Right renal pelvis (tissue), 4 donors: Measurements from ENCODE around the gene DVL3. TPM values are rescaled to one million over a fixed set of nuclear protein-coding genes. Genes with fewer than 3 reads are reported as not detected.

Experiments
- DNase-seq, 4 donors: peaks; one replicate each; pipeline ENCODE4 v3.0.0-alpha.2; 2013; ENCODE audit warnings: low read depth in 4 of 4, low spot score in 3 of 4, missing footprints in 1 of 4
- polyA plus RNA-seq, 4 donors: library from polyadenylated mRNA; unstranded; fragments of 120-200 nt; gene quantifications; one replicate each; pipeline ENCODE4 v1.2.1, GENCODE V29; 2013; ENCODE audit not compliant: insufficient read length in 4 of 4

The DVL3 gene
- polyA plus RNA-seq, 4 donors = 70.0 to 81.5 (median 77.2) TPM

DNA sequence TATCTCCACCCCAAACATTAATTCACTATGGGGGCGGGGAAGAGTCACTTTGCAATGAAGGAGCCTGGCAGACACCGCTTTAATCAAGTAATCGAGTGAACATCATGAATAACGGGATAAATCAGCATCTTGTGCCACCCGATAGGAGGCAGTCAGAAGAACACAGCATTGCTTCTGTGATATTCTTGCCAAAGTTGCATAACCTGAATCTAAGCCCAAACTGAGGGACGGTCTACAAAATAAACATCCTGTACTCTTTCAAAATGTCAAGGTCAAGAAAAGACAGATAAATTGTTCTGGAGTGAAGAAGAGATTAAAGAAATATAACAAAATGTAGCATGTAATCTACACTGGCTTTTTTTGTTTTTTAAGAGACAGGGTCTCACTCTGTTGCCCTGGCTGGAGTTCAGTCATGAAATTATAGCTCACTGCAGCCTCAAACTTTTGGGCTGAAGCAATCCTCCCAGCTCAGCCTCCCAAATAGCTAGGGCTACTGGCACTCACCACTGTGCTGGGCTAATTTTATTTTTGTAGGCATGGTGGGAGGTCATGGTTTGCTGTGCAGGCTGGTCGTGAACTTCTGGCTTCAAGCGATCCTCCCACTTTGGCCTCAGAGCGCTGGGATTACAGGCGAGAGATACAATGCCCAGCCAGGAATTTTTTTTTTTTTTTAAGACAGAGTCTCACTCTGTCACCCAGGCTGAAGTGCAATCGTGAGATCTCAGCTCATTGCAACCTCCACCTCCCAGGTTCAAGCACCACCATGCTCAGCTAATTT is 54.2 kb downstream of the DVL3 start:
- no peak for DNase-seq

DNA sequence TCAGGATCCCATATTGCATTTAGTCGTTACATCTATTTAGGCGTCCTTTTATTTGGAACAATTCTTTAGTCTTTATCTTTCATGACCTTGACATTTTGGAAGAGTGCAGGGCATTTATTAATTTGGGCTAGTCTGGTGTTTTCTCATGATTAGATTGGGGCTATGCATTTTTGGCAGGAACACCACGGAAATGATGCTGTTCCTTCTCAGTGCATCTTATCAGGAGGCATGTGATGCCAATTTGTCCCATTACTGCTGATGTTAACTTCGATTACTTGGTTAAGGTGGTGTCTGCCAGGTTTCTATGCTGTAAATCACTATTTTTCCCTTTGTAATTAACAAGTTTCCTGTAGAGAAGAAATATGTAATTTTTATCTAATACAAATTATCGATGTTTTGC is 56.1 kb downstream of the DVL3 start:
- no peak for DNase-seq

DNA sequence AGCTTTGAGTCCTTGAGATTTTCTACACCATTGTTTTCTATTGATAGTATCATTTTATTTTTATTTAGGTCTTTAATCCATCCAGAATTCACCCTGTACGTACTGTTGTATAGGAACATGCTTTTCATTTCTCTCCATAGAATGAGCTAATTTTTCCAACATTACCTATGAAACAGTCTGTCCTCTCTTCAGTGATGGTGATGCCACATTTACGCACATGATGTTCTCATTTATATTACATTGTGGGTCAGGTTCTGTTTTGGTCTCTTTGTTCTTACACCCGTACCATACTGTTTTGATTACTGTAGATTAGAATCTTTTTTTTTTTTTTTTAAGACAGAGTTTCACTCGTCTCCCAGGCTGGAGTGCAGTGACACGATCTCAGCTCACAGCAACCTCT is 56.5 kb downstream of the DVL3 start:
- no peak for DNase-seq

DNA sequence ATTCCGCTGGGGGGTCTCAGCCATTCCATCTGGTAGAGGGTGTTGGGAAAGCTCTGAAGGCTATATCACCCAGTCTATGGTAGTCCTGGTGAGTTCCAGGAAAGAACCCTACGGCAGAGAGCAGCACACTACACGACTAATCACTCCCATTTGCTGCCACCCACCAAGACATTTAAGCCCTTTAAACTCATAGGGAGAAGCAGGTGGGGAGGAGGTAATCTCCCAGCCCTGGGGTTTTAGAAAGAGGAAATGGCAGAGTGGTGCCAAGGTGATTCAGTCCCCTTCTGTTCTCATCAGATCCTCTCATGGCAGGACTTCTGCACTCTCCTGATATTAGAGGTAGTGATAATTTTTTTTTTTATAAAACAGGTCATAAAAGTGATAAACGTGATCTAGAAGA is 63.6 kb downstream of the DVL3 start:
- no peak for DNase-seq

DNA sequence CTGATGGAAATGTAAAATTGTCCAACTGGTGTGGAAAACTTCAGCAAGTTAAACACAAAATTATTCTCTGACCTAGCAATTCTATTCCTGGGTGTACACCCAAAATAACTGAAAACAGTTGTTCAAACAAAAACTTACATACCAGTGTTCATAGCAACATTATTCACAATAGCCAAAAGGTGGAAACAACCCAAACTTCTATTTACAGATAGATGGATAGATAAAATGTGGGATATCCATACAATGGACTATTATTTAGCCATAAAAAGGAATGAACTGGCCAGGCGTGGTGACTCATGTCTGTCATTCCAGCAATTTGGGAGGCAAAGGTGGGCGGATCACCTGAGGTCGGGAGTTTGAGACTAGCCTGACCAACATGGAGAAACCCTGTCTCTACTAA is 67.3 kb downstream of the DVL3 start:
- no peak for DNase-seq

Other genes with a start within 250 kb of the DVL3 start
- gene ABCC5, start 137.5 kb upstream of the DVL3 start, polyA plus RNA-seq = 10 to 100 TPM; 45.7 to 63.3 (median 53.7) TPM
- not detected for gene HTR3D, start 123.6 kb upstream of the DVL3 start, polyA plus RNA-seq
- gene HTR3C, start 102.3 kb upstream of the DVL3 start, polyA plus RNA-seq = under 1 TPM in 1 of 4 donors, not detected in 3; 0.03 TPM
- under 1 TPM in 2 of 4 donors, not detected in 2; 0.04 to 0.19 TPM for gene HTR3E, start 58.3 kb upstream of the DVL3 start, polyA plus RNA-seq
- gene EIF2B5, start 20.0 kb upstream of the DVL3 start, polyA plus RNA-seq = 10 to 100 TPM; 47.2 to 49.4 (median 48.1) TPM
- 100 to 1,000 TPM; 324 to 371 (median 355) TPM for gene AP2M1, start 19.5 kb downstream of the DVL3 start, polyA plus RNA-seq
- 10 to 100 TPM; 53.5 to 62.6 (median 54.5) TPM for gene ABCF3, start 30.8 kb downstream of the DVL3 start, polyA plus RNA-seq
- gene VWA5B2, start 74.2 kb downstream of the DVL3 start, polyA plus RNA-seq = 1 to 10 TPM in 3 of 4 donors, under 1 TPM in 1; 0.80 to 2.5 (median 1.4) TPM
- 10 to 100 TPM; 29.2 to 40.6 (median 36.8) TPM for gene ALG3, start 93.6 kb downstream of the DVL3 start, polyA plus RNA-seq
- 1 to 10 TPM; 2.8 to 3.4 (median 3.1) TPM for gene EEF1AKMT4, start 94.3 kb downstream of the DVL3 start, polyA plus RNA-seq
- under 1 TPM in 2 of 4 donors, not detected in 2; 0.19 to 0.29 TPM for gene CAMK2N2, start 106.2 kb downstream of the DVL3 start, polyA plus RNA-seq
- under 1 TPM in 1 of 4 donors, not detected in 3; 0.16 TPM for gene ECE2, start 120.6 kb downstream of the DVL3 start, polyA plus RNA-seq
- 100 to 1,000 TPM; 189 to 213 (median 207) TPM for gene PSMD2, start 143.9 kb downstream of the DVL3 start, polyA plus RNA-seq
- gene EIF4G1, start 159.2 kb downstream of the DVL3 start, polyA plus RNA-seq = 100 to 1,000 TPM; 158 to 204 (median 173) TPM
- gene FAM131A, start 182.2 kb downstream of the DVL3 start, polyA plus RNA-seq = 10 to 100 TPM; 10.5 to 15.7 (median 11.0) TPM
- gene CLCN2, start 206.2 kb downstream of the DVL3 start, polyA plus RNA-seq = 10 to 100 TPM in 3 of 4 donors, 1 to 10 TPM in 1; 9.4 to 13.3 (median 11.6) TPM
- 100 to 1,000 TPM in 1 of 4 donors, 10 to 100 TPM in 3; 85.8 to 101 (median 93.9) TPM for gene POLR2H, start 206.3 kb downstream of the DVL3 start, polyA plus RNA-seq
- gene THPO, start 222.8 kb downstream of the DVL3 start, polyA plus RNA-seq = 1 to 10 TPM; 1.9 to 3.1 (median 2.5) TPM
- gene CHRD, start 224.7 kb downstream of the DVL3 start, polyA plus RNA-seq = 10 to 100 TPM; 12.2 to 14.6 (median 13.0) TPM